Endothelial cell of umbilical vein (primary cell): ENCODE data around the gene HSPA1A. TPM values are rescaled to one million over a fixed set of nuclear protein-coding genes. Genes with fewer than 3 reads are reported as not detected.

Experiments used
- BruUV-seq: library from RNA; stranded (reverse); fragments of 400-500 nt; replicated peaks from 2 replicates; lab custom pipeline; 2021; lab: Mats Ljungman, UMichigan
- CTCF ChIA-PET: fragments of 300-600, 350-600 bp; sonication (Branson Sonifier 250); formaldehyde crosslinking; loops from one replicate; lab custom pipeline; 2021; ENCODE audit warnings: antibody characterized with exemption, inconsistent platforms; lab: Charles Lee
- POLR2A ChIA-PET: fragments of 300-600, 350-600 bp; sonication (Branson Sonifier 250); formaldehyde crosslinking; loops from one replicate; lab custom pipeline; 2021; ENCODE audit warnings: antibody characterized with exemption, inconsistent platforms; lab: Charles Lee
- DNase-seq: peaks from one replicate; pipeline ENCODE4 v3.0.0-alpha.2; 2011; ENCODE audit warnings: low read depth, low spot score
- FAIRE-seq: peaks from 2 replicates; lab custom pipeline; 2011; peaks lifted over from hg19 to GRCh38; lab: Jason Lieb, UNC
- H2AFZ ChIP-seq: 2 replicates; pipeline ENCODE4 v1.6.0; 2012; ENCODE audit warnings: low read depth, low read length, control low read depth, inconsistent platforms
- H3K27ac ChIP-seq: 2 replicates; pipeline ENCODE4 v1.5.1; 2011; ENCODE audit warnings: low read depth, mild to moderate bottlenecking, control low read depth, low read length, moderate library complexity; ENCODE audit not compliant: insufficient read depth
- H3K27me3 ChIP-seq, 2 experiments: 2 replicates each; pipeline versions ENCODE4 v1.6.0 to v1.6.1; 2011; ENCODE audit warnings: low read length in 2 of 2, mixed read lengths in 1 of 2; ENCODE audit not compliant: control insufficient read depth in 2 of 2, insufficient read depth in 2 of 2
- H3K36me3 ChIP-seq, 2 experiments: 2 replicates in 1 of 2; 3 replicates in 1 of 2; pipeline ENCODE4 v1.5.1; 2011; ENCODE audit warnings: low read length in 2 of 2, mild to moderate bottlenecking in 1 of 2, moderate library complexity in 1 of 2; ENCODE audit not compliant: control insufficient read depth in 2 of 2, insufficient read depth in 2 of 2; ENCODE audit errors: extremely low read depth in 1 of 2
- H3K4me1 ChIP-seq: 3 replicates; pipeline ENCODE4 v1.5.1; 2011; ENCODE audit warnings: mild to moderate bottlenecking, low read length; ENCODE audit not compliant: control insufficient read depth, insufficient read depth; ENCODE audit errors: extremely low read depth
- H3K4me2 ChIP-seq: 2 replicates; pipeline ENCODE4 v1.6.1; 2011; ENCODE audit warnings: low read length, control low read depth, mixed read lengths; ENCODE audit not compliant: insufficient read depth
- H3K4me3 ChIP-seq, 3 experiments: fragments of 200-600 bp in 1 of 3; sonication (generic), shearing (Covaris generic) in 1 of 3; replicated peaks in 1 of 3; 2 replicates each; pipeline ENCODE4 v1.5.1; 2011 to 2016; ENCODE audit warnings: control low read depth in 3 of 3, low read length in 3 of 3, mild to moderate bottlenecking in 2 of 3, inconsistent platforms in 1 of 3, low read depth in 1 of 3, moderate library complexity in 1 of 3; ENCODE audit not compliant: insufficient read depth in 1 of 3
- H3K79me2 ChIP-seq: 2 replicates; pipeline ENCODE4 v1.6.0; 2012; ENCODE audit warnings: low read length, inconsistent platforms; ENCODE audit not compliant: control insufficient read depth, insufficient read depth
- H3K9ac ChIP-seq: replicated peaks from 2 replicates; pipeline ENCODE3; 2011; ENCODE audit warnings: low read length, control low read depth; ENCODE audit not compliant: insufficient read depth; ENCODE audit errors: extremely low read depth
- H3K9me1 ChIP-seq: replicated peaks from 3 replicates; pipeline ENCODE4 v1.6.0; 2011; ENCODE audit warnings: mild to moderate bottlenecking, low read length; ENCODE audit not compliant: control insufficient read depth, insufficient read depth; ENCODE audit errors: extremely low read depth
- H3K9me3 ChIP-seq: replicated peaks from 2 replicates; pipeline ENCODE4 v1.5.1; 2012; ENCODE audit warnings: low read length, inconsistent platforms; ENCODE audit not compliant: control insufficient read depth, insufficient read depth
- H4K20me1 ChIP-seq: replicated peaks from 2 replicates; pipeline ENCODE3; 2011; ENCODE audit warnings: mild to moderate bottlenecking, low read length; ENCODE audit not compliant: control insufficient read depth, insufficient read depth; ENCODE audit errors: extremely low read depth
- EZH2 ChIP-seq: IDR thresholded peaks from 2 replicates; pipeline ENCODE4 v1.6.1; 2012; ENCODE audit warnings: borderline replicate concordance, low read depth, mild to moderate bottlenecking, moderate library complexity, low read length, inconsistent platforms; ENCODE audit not compliant: severe bottlenecking
- FOS ChIP-seq: IDR thresholded peaks from 2 replicates; pipeline ENCODE4 v1.6.1; 2011; ENCODE audit warnings: mild to moderate bottlenecking, low read length, moderate library complexity, borderline replicate concordance; ENCODE audit not compliant: insufficient read depth
- GATA2 ChIP-seq: IDR thresholded peaks from 2 replicates; pipeline ENCODE4 v1.7.0; 2011; ENCODE audit warnings: low read depth, mild to moderate bottlenecking, moderate library complexity, mixed read lengths, low read length; ENCODE audit not compliant: insufficient read length, insufficient read depth
- MAX ChIP-seq: IDR thresholded peaks from 2 replicates; pipeline ENCODE4 v1.6.1; 2011; ENCODE audit not compliant: insufficient read depth, insufficient read length
- MYC ChIP-seq: IDR thresholded peaks from one replicate; pipeline ENCODE4 v1.6.1; 2011; ENCODE audit warnings: mild to moderate bottlenecking, low read depth, low read length
- POLR2A ChIP-seq: IDR thresholded peaks from 2 replicates; pipeline ENCODE4 v1.6.1; 2012; ENCODE audit warnings: low read depth, mild to moderate bottlenecking, control low read depth, low read length
- dilution Hi-C: fragments of 300-500 bp; cut with MboI; formaldehyde crosslinking; loops from one replicate; pipeline ENCODE4 v1.15.0; 2019; ENCODE audit warnings: low sequenced_read_pairs; ENCODE audit not compliant: extremely low pct_ligation_motif_present
- intact Hi-C: fragments of 100-400 bp; cut with micrococcal nuclease; formaldehyde crosslinking; loops from one replicate; pipeline ENCODE4 v1.10.0; 2022
- polyA plus RNA-seq, 4 experiments: library from polyadenylated mRNA; depleted of rRNA in 3 of 4; stranded (reverse) in 3 of 4; unstranded in 1 of 4; fragments of >200 nt; gene quantifications; 2 replicates each; pipeline versions ENCODE4 v1.2.1 to v1.2.3, GENCODE V29; 2011 to 2012; ENCODE audit warnings: missing spikeins in 1 of 4
- total RNA-seq: library from RNA; stranded (reverse); gene quantifications from 2 replicates; pipeline ENCODE4 v1.2.3, GENCODE V29; 2021
- TF ChIP-seq, protein P1 (sequence below), 2 donors: IDR thresholded peaks; 1 replicate in 1 of 2; 2 replicates in 1 of 2; pipeline ENCODE4 v1.5.1; 2011; ENCODE audit warnings: low read length in 2 of 2, mild to moderate bottlenecking in 2 of 2, moderate library complexity in 2 of 2, control low read depth in 1 of 2, inconsistent platforms in 1 of 2, low read depth in 1 of 2; ENCODE audit not compliant: insufficient read depth in 1 of 2; ENCODE audit errors: extremely low read depth in 1 of 2

HSPA1A gene
- total and polyA plus RNA-seq, 2 donors (not counting 3 experiments of a cell fraction or from before 2014, with no cell fraction given): 56.0 to 58.3 TPM

DNA sequence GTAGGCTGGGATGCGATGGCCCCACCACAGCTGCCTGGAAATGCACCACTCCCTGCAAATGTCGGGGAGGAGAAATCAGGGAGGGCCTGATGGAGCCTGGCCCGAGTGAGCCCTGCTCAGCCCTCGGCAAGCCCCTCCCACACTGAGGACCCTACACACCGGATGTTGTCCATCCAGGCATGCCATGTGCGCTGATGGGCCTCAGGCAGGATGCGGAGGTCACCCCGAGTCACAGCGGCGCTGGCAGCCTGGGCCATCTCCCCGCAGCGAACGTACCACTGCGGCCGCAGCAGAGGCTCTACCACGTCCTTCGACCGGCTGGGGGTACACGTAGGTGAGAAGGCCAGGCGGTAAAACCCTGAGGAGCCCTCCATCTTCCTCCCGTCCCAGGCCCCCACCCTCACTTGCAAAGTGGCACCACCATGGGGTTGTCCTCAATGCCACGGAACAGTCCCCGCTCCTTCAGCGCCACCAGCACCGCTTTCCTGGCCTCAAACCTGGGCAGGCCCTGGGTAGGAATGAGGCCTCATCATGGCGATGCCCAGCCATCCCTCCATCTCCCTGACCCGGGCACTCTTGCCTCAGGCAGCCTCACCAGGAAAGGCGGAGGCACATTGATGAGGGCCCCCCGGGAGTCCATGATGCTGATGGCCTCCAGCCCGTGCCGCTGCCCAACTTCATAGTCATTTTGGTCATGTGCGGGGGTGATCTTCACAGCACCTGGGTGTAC lies 33.1 kb upstream of the HSPA1A start:
- DNase-seq (no peak), FAIRE-seq (no peak)
- ChIA-PET CTCF (interaction anchor here (0.6 to 1.1 kb wide), 2 partner anchors 9 to 24 kb away, joined by 3 read pairs; partner anchors contain the start of gene LSM2), POLR2A (no interaction called here)
- Histone ChIP-seq H4K20me1 (no peaks in the 10 kb centered on the region), H3K4me3 (no peak overlapping the region), H3K36me3 (peaks cover 8 to 46% of the 10 kb centered on the region in 2 experiments), H2AFZ (no peak overlapping the region), H3K9me1 (no peaks in the 10 kb centered on the region), H3K27ac (no peak overlapping the region), H3K4me2 (no peak overlapping the region), H3K9ac (no peak overlapping the region), H3K79me2 (no peaks in the 10 kb centered on the region), H3K9me3 (no peaks in the 10 kb centered on the region), H3K4me1 (no peaks in the 10 kb centered on the region), H3K27me3 (no peaks in the 10 kb centered on the region)
- BruUV-seq: no TSS peak
- dilution Hi-C loops: no loop called here
- intact Hi-C loops: no loop called here
- no peak for TF ChIP-seq MYC
- TF ChIP-seq, protein P1, sequence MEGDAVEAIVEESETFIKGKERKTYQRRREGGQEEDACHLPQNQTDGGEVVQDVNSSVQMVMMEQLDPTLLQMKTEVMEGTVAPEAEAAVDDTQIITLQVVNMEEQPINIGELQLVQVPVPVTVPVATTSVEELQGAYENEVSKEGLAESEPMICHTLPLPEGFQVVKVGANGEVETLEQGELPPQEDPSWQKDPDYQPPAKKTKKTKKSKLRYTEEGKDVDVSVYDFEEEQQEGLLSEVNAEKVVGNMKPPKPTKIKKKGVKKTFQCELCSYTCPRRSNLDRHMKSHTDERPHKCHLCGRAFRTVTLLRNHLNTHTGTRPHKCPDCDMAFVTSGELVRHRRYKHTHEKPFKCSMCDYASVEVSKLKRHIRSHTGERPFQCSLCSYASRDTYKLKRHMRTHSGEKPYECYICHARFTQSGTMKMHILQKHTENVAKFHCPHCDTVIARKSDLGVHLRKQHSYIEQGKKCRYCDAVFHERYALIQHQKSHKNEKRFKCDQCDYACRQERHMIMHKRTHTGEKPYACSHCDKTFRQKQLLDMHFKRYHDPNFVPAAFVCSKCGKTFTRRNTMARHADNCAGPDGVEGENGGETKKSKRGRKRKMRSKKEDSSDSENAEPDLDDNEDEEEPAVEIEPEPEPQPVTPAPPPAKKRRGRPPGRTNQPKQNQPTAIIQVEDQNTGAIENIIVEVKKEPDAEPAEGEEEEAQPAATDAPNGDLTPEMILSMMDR (IDR thresholded peaks at IDR 0.05; ENCODE audit: extremely low read depth in 1 of 2, insufficient read depth in 1 of 2, low read depth in 1 of 2, low read length in 2 of 2): no peak
- TF ChIP-seq POLR2A: no peak
- no peak for TF ChIP-seq FOS
- no peak for TF ChIP-seq MAX
- TF ChIP-seq EZH2: no peak
- no peak for TF ChIP-seq GATA2
